Heart right ventricle (tissue), 16 donors: ENCODE data around the gene ZSWIM5. TPM values are rescaled to one million over a fixed set of nuclear protein-coding genes. Genes with fewer than 3 reads are reported as not detected.
"Not testable (repeated sequence)": the region's sequence is repeated elsewhere in the genome, so short reads cannot be mapped to it uniquely, and the experiment has no call there.

ENCODE experiments used
- ATAC-seq, 8 donors: fragments of 200-7000 bp; cut with Tn5 transposase; one replicate each; pipeline ENCODE4 v1.9.1; 2020; ENCODE audit warnings: mild to moderate bottlenecking in 8 of 8, moderate library complexity in 8 of 8, moderate number of reproducible peaks in 1 of 8
- DNase-seq, 2 donors: peaks; one replicate each; pipeline ENCODE4 v3.0.0-alpha.2; 2020
- H3K27ac ChIP-seq, 10 donors: fragments of 200-600 bp; sonication (generic) in 2 of 10; one replicate each; pipeline versions ENCODE4 v1.5.0 to v1.8.0; 2020 to 2022; ENCODE audit warnings: mild to moderate bottlenecking in 3 of 10
- H3K27me3 ChIP-seq, 7 donors: fragments of 200-600 bp; one replicate each; pipeline ENCODE4 v1.8.0; 2021 to 2022; ENCODE audit warnings: mild to moderate bottlenecking in 2 of 7
- H3K36me3 ChIP-seq, 9 donors: fragments of 200-600 bp; sonication (generic) in 1 of 9; one replicate each; pipeline versions ENCODE4 v1.5.0 to v1.8.0; 2020 to 2022; ENCODE audit warnings: mild to moderate bottlenecking in 2 of 9
- H3K4me1 ChIP-seq, 9 donors: fragments of 200-600 bp; sonication (generic) in 1 of 9; one replicate each; pipeline versions ENCODE4 v1.5.0 to v1.8.0; 2020 to 2022; ENCODE audit warnings: mild to moderate bottlenecking in 4 of 9
- H3K4me3 ChIP-seq, 10 donors: fragments of 200-600 bp; sonication (generic) in 2 of 10; one replicate each; pipeline versions ENCODE4 v1.5.0 to v1.8.0; 2020 to 2022; ENCODE audit warnings: mild to moderate bottlenecking in 7 of 10, moderate library complexity in 2 of 10
- H3K9me3 ChIP-seq, 11 donors: fragments of 200-600 bp in 10 of 11; sonication (generic) in 2 of 11; one replicate each; pipeline versions ENCODE4 v1.5.0 to v1.8.0; 2013 to 2022; ENCODE audit warnings: mild to moderate bottlenecking in 2 of 11, control low read depth in 1 of 11, moderate library complexity in 1 of 11
- WGBS, 2 donors: extraction: QIAGEN DNeasy Blood & Tissue Kit; methylation state at CpG; one replicate each; pipeline ENCODE4 v1.1.7; 2013; ENCODE audit warnings: inconsistent platforms in 1 of 2; 5-methylcytosine and 5-hydroxymethylcytosine counted together
- intact Hi-C, 10 donors: fragments of 100-400 bp; cut with DNase I; formaldehyde crosslinking; loops; one replicate each; pipeline versions ENCODE4 v1.11.1 to v1.14.2; 2022
- polyA plus RNA-seq, 2 donors: library from polyadenylated mRNA; stranded (reverse); fragments of 200-250 nt; gene quantifications; one replicate each; pipeline ENCODE4 v1.2.3, GENCODE V29; 2013
- total RNA-seq, 10 donors: library from RNA; stranded (reverse); fragmentation: NEBNext Ultra II Directional in 3 of 10; extraction: Animal tissue kit (Norgen Biotek cat#: 25700) in 3 of 10; gene quantifications; one replicate each; pipeline versions ENCODE4 v1.2.1 to v1.2.4, GENCODE V29; 2021 to 2023
- TF ChIP-seq, protein P1 (sequence below), 9 donors: fragments of 200-600 bp; sonication (generic) in 2 of 9; IDR thresholded peaks; one replicate each; pipeline versions ENCODE4 v1.5.0 to v1.8.0; 2021 to 2022; ENCODE audit warnings: antibody characterized with exemption in 9 of 9, mild to moderate bottlenecking in 5 of 9, moderate library complexity in 1 of 9
- donor health status: Arrhythmogenic right ventricular cardiomyopathy.
- donor health status: ischemic (EF 13 %, LVEDD 7.1; RV severe dilation, severe dysfunction).
- donor health status: healthy with polysubstance abuse.
- donor health status: DM: no; HTN: yes; CAD: no.
- donor health status: DM: no; HTN: no; CAD: no.
- donor health status: ischemic (EF 25% LVEDD 6.9; RV normal size, moderate dysfunction).
- donor health status: ischemic (EF 25% LVEDD 5.7; RV mildly dilated, moderate dysfunction).
- donor health status: healthy.
- donor health status: DM: yes; HTN: yes; CAD: no.
- donor health status: Ischemic cardiomyopathy.
- donor health status: ischemic (EF 35%, LVEDD 5.7; RV mildly dilated, moderate dysfunction).
- donor health status: nonischemic (EF 11% LVEDD 7.7; RV severe dilation, severe dysfunction).
- donor health status: DM: yes; HTN: yes; CAD: no.
- donor health status: PGD.
- donor health status: ischemic (EF 29% LVEDD 5.4; RV normal size, mild dysfunction).
- donor health status: nonischemic (EF 23%, LVEDD 6.1; RV moderate dilation, normal function).

ZSWIM5 gene
- total and polyA plus RNA-seq, 12 donors, result 0.22 to 1.7 (median 0.77) TPM

DNA sequence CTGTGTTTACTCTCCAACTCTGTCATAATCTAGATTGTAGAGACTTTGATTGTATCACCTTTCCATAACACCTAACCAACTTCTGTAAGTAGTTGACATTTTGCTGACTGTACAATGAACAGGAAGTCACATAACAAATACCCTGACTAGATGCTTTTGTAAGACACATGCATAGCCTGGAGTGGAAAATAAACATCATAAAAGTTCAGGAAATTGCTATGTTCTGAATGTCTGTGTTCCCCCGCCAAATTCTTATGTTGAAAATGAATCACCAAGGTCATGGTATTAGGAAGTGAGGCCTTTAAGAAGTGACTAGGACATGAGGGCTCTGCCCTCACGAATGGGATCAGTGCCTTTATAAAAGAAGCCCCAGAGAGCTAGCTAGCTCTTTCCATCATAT is 40.4 kb upstream of the ZSWIM5 start:
- intact Hi-C loops, result no loop called here
- Histone ChIP-seq H3K9me3 (peaks cover 0 to 12% (median 2%) of the 10 kb centered on the region in 11 donors), H3K4me1 (no peaks in the 10 kb centered on the region), H3K27me3 (peaks cover 0 to 5% (median 0%) of the 10 kb centered on the region in 7 donors), H3K36me3 (no peaks in the 10 kb centered on the region), H3K4me3 (no peak overlapping the region), H3K27ac (no peak overlapping the region)
- 58 to 61% methylated on average over 2 of the region's 2 CpGs for WGBS, 2 donors
- DNase-seq (no peak), ATAC-seq (peak in 3 of 8 donors; percentile 42 to 50 (median 42))
- TF ChIP-seq, protein P1, sequence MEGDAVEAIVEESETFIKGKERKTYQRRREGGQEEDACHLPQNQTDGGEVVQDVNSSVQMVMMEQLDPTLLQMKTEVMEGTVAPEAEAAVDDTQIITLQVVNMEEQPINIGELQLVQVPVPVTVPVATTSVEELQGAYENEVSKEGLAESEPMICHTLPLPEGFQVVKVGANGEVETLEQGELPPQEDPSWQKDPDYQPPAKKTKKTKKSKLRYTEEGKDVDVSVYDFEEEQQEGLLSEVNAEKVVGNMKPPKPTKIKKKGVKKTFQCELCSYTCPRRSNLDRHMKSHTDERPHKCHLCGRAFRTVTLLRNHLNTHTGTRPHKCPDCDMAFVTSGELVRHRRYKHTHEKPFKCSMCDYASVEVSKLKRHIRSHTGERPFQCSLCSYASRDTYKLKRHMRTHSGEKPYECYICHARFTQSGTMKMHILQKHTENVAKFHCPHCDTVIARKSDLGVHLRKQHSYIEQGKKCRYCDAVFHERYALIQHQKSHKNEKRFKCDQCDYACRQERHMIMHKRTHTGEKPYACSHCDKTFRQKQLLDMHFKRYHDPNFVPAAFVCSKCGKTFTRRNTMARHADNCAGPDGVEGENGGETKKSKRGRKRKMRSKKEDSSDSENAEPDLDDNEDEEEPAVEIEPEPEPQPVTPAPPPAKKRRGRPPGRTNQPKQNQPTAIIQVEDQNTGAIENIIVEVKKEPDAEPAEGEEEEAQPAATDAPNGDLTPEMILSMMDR (IDR thresholded peaks at IDR 0.05), result no peak

DNA sequence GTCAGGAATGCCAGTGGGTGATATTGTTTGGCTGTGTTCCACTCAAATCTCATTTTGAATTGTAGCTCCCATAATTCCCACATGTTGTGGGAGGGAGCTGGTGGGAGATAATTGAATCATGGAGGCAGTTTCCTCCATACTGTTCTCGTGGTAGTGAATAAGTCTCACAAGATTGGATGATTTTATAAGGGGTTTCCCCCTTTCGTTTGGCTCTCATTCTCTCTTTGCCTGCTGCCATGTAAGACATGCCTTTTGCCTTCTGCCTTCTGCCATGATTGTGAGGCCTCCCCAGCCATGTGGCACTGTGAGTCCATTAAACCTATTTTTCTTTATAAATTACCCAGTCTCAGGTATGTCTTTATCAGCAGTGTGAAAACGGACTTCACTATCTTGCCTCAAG is 40.0 kb upstream of the ZSWIM5 start:
- intact Hi-C loops, H3K27ac ChIP-seq, DNase-seq, H3K4me3 ChIP-seq, H3K36me3 ChIP-seq, H3K27me3 ChIP-seq, ATAC-seq, H3K4me1 ChIP-seq: not testable (repeated sequence)
- 60 to 63% methylated on average over 3 of the region's 3 CpGs for WGBS, 2 donors
- peaks cover 0 to 14% (median 2%) of the 10 kb centered on the region in 11 donors for H3K9me3 ChIP-seq

DNA sequence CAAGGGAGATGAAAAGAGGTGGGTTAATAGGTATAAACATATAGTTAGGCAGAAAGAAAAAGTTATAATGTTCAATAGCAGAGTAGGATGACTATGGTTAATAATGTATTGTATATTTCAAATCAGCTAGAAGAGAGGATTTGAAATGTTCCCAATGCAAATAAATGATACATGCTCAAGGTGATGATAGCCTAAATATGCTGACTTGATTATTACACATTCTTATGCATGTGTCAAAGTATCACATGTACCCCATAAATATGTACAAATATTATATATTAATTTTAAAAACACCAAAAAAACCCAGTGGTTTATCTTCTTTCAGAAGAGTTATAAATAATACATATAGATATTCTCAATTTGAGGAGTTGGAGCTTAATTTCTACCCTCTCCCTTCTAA is 38.3 kb upstream of the ZSWIM5 start:
- intact Hi-C loops, result no loop called here
- Histone ChIP-seq H3K36me3 (no peaks in the 10 kb centered on the region), H3K27me3 (no peaks in the 10 kb centered on the region), H3K4me3 (no peak overlapping the region), H3K9me3 (peaks cover 0 to 21% (median 2%) of the 10 kb centered on the region in 11 donors), H3K4me1 (no peaks in the 10 kb centered on the region), H3K27ac (no peak overlapping the region)
- TF ChIP-seq, protein P1 (IDR thresholded peaks at IDR 0.05), result no peak
- ATAC-seq (no peak), DNase-seq (no peak)

DNA sequence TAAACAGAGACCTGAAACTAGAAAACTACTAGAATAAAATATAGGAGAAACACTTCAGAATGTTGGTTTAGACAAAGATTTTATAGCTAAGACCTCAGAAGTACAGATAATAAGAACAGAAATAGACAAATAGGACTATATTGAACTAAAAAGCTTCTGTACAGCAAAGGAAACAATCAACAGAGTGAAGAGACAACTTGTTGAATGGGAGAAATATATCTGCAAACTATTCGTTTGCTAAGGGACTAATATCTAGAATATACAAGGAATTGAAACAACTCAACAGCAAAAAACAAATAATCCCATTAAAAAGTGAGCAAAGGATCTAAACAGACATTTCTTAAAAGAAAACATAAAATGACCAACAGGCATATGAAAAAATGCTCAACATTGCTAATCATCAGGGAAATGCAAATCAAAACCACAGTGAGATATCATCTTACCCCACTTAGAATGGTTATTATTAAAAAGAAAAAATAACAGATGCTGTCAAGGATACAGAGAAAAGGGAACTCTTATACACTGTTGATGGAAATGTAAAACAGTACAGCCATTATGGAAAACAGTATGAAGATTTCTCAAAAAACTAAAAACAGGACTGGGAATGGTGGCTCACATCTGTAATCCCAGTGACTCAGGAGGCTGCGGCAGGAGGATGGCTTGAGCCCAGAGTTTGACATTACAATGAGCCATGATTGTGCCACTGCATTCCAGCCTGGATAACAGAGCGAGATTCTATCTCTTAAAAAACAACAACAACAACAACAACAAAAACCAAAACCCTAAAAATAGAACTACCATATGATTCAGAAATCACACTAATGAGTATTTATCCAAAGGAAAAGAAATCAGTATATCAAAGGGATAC is 37.3 kb upstream of the ZSWIM5 start:
- no peaks in the 10 kb centered on the region for H3K27me3 ChIP-seq
- no peak for DNase-seq
- no peak overlapping the region for H3K27ac ChIP-seq
- no peak overlapping the region for H3K4me3 ChIP-seq
- no peaks in the 10 kb centered on the region for H3K36me3 ChIP-seq
- peaks cover 0 to 21% (median 2%) of the 10 kb centered on the region in 11 donors for H3K9me3 ChIP-seq
- intact Hi-C loops, result no loop called here
- 79 to 88% methylated on average over 3 of the region's 3 CpGs for WGBS, 2 donors
- no peak for ATAC-seq
- no peaks in the 10 kb centered on the region for H3K4me1 ChIP-seq
- TF ChIP-seq, protein P1 (IDR thresholded peaks at IDR 0.05), result no peak

- DNase-seq (no peak), ATAC-seq (no peak)
- intact Hi-C loops, result no loop called here
- Histone ChIP-seq H3K27me3 (no peaks in the 10 kb centered on the region), H3K4me3 (no peak overlapping the region), H3K27ac (no peak overlapping the region), H3K36me3 (no peaks in the 10 kb centered on the region), H3K9me3 (peaks cover 0 to 21% (median 2%) of the 10 kb centered on the region in 11 donors), H3K4me1 (no peaks in the 10 kb centered on the region)
- TF ChIP-seq, protein P1 (IDR thresholded peaks at IDR 0.05), result no peak
- 72 to 75% methylated on average over 2 of the region's 2 CpGs for WGBS, 2 donors
Measured at GRCh38 chr1:45238846-45239245, 32.4 kb upstream of the ZSWIM5 start.
